HG03159 (cell line): ENCODE results near the gene FGF23.
"Not testable (repeated sequence)": the region's sequence is repeated elsewhere in the genome, so short reads cannot be mapped to it uniquely, and the experiment has no call there.

Experiments
- ATAC-seq: cut with Tn5 transposase; IDR thresholded peaks from one replicate; pipeline ENCODE4 v1.9.1; 2021; ENCODE audit warnings: mild to moderate bottlenecking, moderate library complexity; ENCODE audit not compliant: unreplicated experiment

Gene FGF23

GRCh38 chr12:4379405-4379804 is at the start of gene FGF23:
Gene FGF23, minus strand, starts transcription at chr12:4379712. Its CDS starts 130 bp downstream, at chr12:4379582.
- no peak for ATAC-seq

GRCh38 chr12:4424422-4424821 is 44.9 kb upstream of the FGF23 start:
- no peak for ATAC-seq

- no peak for ATAC-seq
These were observed 44.1 kb upstream of the FGF23 start for GRCh38 chr12:4423528-4424195.

GRCh38 chr12:4422985-4423384 is 43.5 kb upstream of the FGF23 start:
- ATAC-seq = no peak

- no peak for ATAC-seq
These were observed 42.1 kb upstream of the FGF23 start for GRCh38 chr12:4421590-4422031.

- no peak for ATAC-seq
These were observed 40.7 kb upstream of the FGF23 start for GRCh38 chr12:4420138-4420670.

- ATAC-seq = no peak
These were observed 39.4 kb upstream of the FGF23 start for GRCh38 chr12:4418913-4419312.

GRCh38 chr12:4417936-4418335 is 38.4 kb upstream of the FGF23 start:
- no peak for ATAC-seq

GRCh38 chr12:4417455-4417854 is 37.9 kb upstream of the FGF23 start:
- ATAC-seq = no peak

GRCh38 chr12:4416276-4416675 is 36.8 kb upstream of the FGF23 start:
- no peak for ATAC-seq

- no peak for ATAC-seq
These were observed 33.0 kb upstream of the FGF23 start for GRCh38 chr12:4412465-4412864.

- ATAC-seq = no peak
These were observed 32.5 kb upstream of the FGF23 start for GRCh38 chr12:4412056-4412455.

GRCh38 chr12:4407136-4407535 is 27.6 kb upstream of the FGF23 start:
- ATAC-seq = no peak

GRCh38 chr12:4404877-4405637 is 25.5 kb upstream of the FGF23 start:
- not testable (repeated sequence) for ATAC-seq

GRCh38 chr12:4402996-4403395 is 23.5 kb upstream of the FGF23 start:
- no peak for ATAC-seq

- ATAC-seq = no peak
These were observed 21.6 kb upstream of the FGF23 start for GRCh38 chr12:4401117-4401516.

- ATAC-seq = no peak
These were observed 16.3 kb upstream of the FGF23 start for GRCh38 chr12:4395818-4396217.

GRCh38 chr12:4393211-4393610 is 13.7 kb upstream of the FGF23 start:
- ATAC-seq = no peak

GRCh38 chr12:4392223-4392742 is 12.8 kb upstream of the FGF23 start:
- no peak for ATAC-seq

GRCh38 chr12:4388662-4389061 is 9.2 kb upstream of the FGF23 start:
- ATAC-seq = no peak

GRCh38 chr12:4388032-4388431 is 8.5 kb upstream of the FGF23 start:
- ATAC-seq = no peak

GRCh38 chr12:4387607-4388006 is 8.1 kb upstream of the FGF23 start:
- no peak for ATAC-seq
